Immature natural killer cell (primary cell): ENCODE data around the gene RPS6KA3. TPM values are rescaled to one million over a fixed set of nuclear protein-coding genes. Genes with fewer than 3 reads are reported as not detected.

ENCODE experiments used
- DNase-seq, 3 donors: peaks; one replicate each; pipeline ENCODE4 v3.0.0; 2022; ENCODE audit warnings: mixed read lengths in 1 of 3
- H3K27ac Mint-ChIP-seq, 6 donors: one replicate each; pipeline ENCODE4 v1.8.0; 2020; ENCODE audit warnings: mixed read lengths in 6 of 6, mild to moderate bottlenecking in 5 of 6, inconsistent platforms in 4 of 6, moderate library complexity in 3 of 6
- H3K27me3 Mint-ChIP-seq, 3 donors: one replicate each; pipeline ENCODE4 v1.8.0; 2020 to 2021; ENCODE audit warnings: low read depth in 3 of 3, mild to moderate bottlenecking in 3 of 3, mixed read lengths in 3 of 3, moderate library complexity in 3 of 3, inconsistent platforms in 1 of 3
- H3K36me3 Mint-ChIP-seq, 3 donors: one replicate each; pipeline ENCODE4 v1.8.0; 2020; ENCODE audit warnings: mixed read lengths in 3 of 3, inconsistent platforms in 2 of 3, mild to moderate bottlenecking in 2 of 3
- H3K4me1 Mint-ChIP-seq, 2 donors: one replicate each; pipeline ENCODE4 v1.8.0; 2020; ENCODE audit warnings: inconsistent platforms in 2 of 2, mild to moderate bottlenecking in 2 of 2, mixed read lengths in 2 of 2, moderate library complexity in 1 of 2
- H3K4me3 Mint-ChIP-seq, 5 donors: one replicate each; pipeline ENCODE4 v1.8.0; 2020; ENCODE audit warnings: mild to moderate bottlenecking in 5 of 5, mixed read lengths in 5 of 5, inconsistent platforms in 3 of 5, moderate library complexity in 3 of 5
- H3K9me3 Mint-ChIP-seq, 6 donors: one replicate each; pipeline ENCODE4 v1.8.0; 2020; ENCODE audit warnings: mild to moderate bottlenecking in 6 of 6, mixed read lengths in 6 of 6, inconsistent platforms in 4 of 6, moderate library complexity in 3 of 6
- polyA plus RNA-seq, 3 donors: library from polyadenylated mRNA; unstranded; fragments of 300-500 nt; fragmentation: Illumina TruSeq; gene quantifications; one replicate each; pipeline ENCODE4 v1.2.3, GENCODE V29; 2021

RPS6KA3 gene
- polyA plus RNA-seq, 3 donors from 2014 or later: 16.9 to 38.7 (median 28.4) TPM

- no peak overlapping the region for H3K27ac Mint-ChIP-seq
- peaks cover 0 to 20% (median 1%) of the 10 kb centered on the region in 3 donors for H3K27me3 Mint-ChIP-seq
- H3K4me3 Mint-ChIP-seq: no peak overlapping the region
- H3K36me3 Mint-ChIP-seq: no peaks in the 10 kb centered on the region
- no peaks in the 10 kb centered on the region for H3K4me1 Mint-ChIP-seq
- no peak for DNase-seq
- peaks cover 0 to 2% (median 0%) of the 10 kb centered on the region in 6 donors for H3K9me3 Mint-ChIP-seq
Observed at GRCh38 chrX:20274121-20274520, 7.4 kb upstream of the RPS6KA3 start.

GRCh38 chrX:20271730-20272129 is 5.0 kb upstream of the RPS6KA3 start:
- Mint-ChIP-seq H3K36me3 (no peaks in the 10 kb centered on the region), H3K27ac (no peak overlapping the region)

DNA sequence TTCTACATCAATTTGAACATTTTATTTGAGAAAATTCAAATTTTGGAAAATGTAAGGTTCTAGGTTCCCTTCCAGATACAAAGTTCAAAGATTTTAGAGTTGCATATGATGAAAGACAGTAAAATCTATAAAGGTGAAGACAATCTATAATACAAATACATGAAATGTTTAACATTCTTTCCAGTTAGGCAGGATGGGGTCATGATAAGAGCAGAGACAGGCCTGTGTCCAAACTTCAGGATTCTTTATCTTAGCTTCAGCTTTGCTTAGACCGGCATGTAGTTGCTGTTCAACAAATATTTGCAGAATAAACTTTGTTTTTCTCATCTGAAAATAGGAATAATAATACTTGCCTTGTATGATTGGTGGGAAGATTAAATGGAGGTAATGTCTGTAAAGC is 4.5 kb upstream of the RPS6KA3 start:
- H3K4me1 Mint-ChIP-seq: peaks cover 0 to 3% of the 10 kb centered on the region in 2 donors
- H3K27ac Mint-ChIP-seq: no peak overlapping the region
- no peak for DNase-seq
- H3K4me3 Mint-ChIP-seq: no peak overlapping the region
- H3K9me3 Mint-ChIP-seq: no peaks in the 10 kb centered on the region
- H3K36me3 Mint-ChIP-seq: no peaks in the 10 kb centered on the region
- peaks cover 4 to 9% (median 4%) of the 10 kb centered on the region in 3 donors for H3K27me3 Mint-ChIP-seq

More at GRCh38 chrX:20271730-20272129, 5.0 kb upstream of the RPS6KA3 start:
- no peak overlapping the region for H3K4me3 Mint-ChIP-seq
- DNase-seq: no peak
- peaks cover 3 to 9% (median 4%) of the 10 kb centered on the region in 3 donors for H3K27me3 Mint-ChIP-seq
- no peaks in the 10 kb centered on the region for H3K9me3 Mint-ChIP-seq
- peaks cover 0 to 3% of the 10 kb centered on the region in 2 donors for H3K4me1 Mint-ChIP-seq

DNA sequence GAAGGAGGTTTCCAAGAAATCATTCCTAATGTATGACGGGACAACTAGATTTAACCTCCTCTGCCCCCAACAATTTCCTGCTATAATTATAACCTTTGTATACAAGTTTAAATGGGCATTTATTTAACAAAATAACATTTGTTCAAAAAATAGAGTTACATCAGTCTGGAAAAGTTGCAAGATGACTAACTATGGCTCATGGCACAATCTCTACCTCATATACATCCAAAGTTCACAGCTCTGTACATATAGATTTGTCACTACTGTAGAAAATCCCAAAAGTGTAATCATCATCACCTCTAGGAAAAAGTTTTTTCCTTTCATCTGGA is 3.8 kb upstream of the RPS6KA3 start:
- H3K27me3 Mint-ChIP-seq: peaks cover 4 to 12% (median 5%) of the 10 kb centered on the region in 3 donors

GRCh38 chrX:20269848-20270561 is 3.3 kb upstream of the RPS6KA3 start:
- H3K27ac Mint-ChIP-seq: no peak overlapping the region
- DNase-seq: no peak
- no peaks in the 10 kb centered on the region for H3K36me3 Mint-ChIP-seq
- H3K27me3 Mint-ChIP-seq: peaks cover 5 to 17% (median 9%) of the 10 kb centered on the region in 3 donors
- H3K4me1 Mint-ChIP-seq: peaks cover 4 to 6% of the 10 kb centered on the region in 2 donors
- H3K9me3 Mint-ChIP-seq: no peaks in the 10 kb centered on the region
- no peak overlapping the region for H3K4me3 Mint-ChIP-seq

More for the DNA sequence above, 3.8 kb upstream of the RPS6KA3 start:
- Mint-ChIP-seq H3K9me3 (no peaks in the 10 kb centered on the region), H3K36me3 (no peaks in the 10 kb centered on the region), H3K4me1 (peaks cover 0 to 3% of the 10 kb centered on the region in 2 donors), H3K27ac (no peak overlapping the region), H3K4me3 (no peak overlapping the region)
- no peak for DNase-seq

- no peaks in the 10 kb centered on the region for H3K36me3 Mint-ChIP-seq
Observed at GRCh38 chrX:20267931-20268701, 1.4 kb upstream of the RPS6KA3 start.

GRCh38 chrX:20267607-20267930 is 860 bp upstream of the RPS6KA3 start:
- no peaks in the 10 kb centered on the region for H3K9me3 Mint-ChIP-seq
- no peaks in the 10 kb centered on the region for H3K36me3 Mint-ChIP-seq
- peaks cover 6 to 23% (median 12%) of the 10 kb centered on the region in 3 donors for H3K27me3 Mint-ChIP-seq
- peak overlapping the region; percentile 85 to 91 (median 88) for H3K4me3 Mint-ChIP-seq
- no peak for DNase-seq
- H3K27ac Mint-ChIP-seq: peak overlapping the region; percentile 73 to 94 (median 86)
- H3K4me1 Mint-ChIP-seq: peaks cover 22 to 28% of the 10 kb centered on the region in 2 donors

More at GRCh38 chrX:20267931-20268701, 1.4 kb upstream of the RPS6KA3 start:
- Mint-ChIP-seq H3K27me3 (peaks cover 6 to 23% (median 12%) of the 10 kb centered on the region in 3 donors), H3K4me1 (peaks cover 20 to 23% of the 10 kb centered on the region in 2 donors), H3K27ac (peak overlapping the region in 3 of 6 donors; percentile 36 to 94 (median 81)), H3K4me3 (peak overlapping the region; percentile 85 to 91 (median 88)), H3K9me3 (no peaks in the 10 kb centered on the region)
- DNase-seq: peak in 1 of 3 donors; percentile 10

DNA sequence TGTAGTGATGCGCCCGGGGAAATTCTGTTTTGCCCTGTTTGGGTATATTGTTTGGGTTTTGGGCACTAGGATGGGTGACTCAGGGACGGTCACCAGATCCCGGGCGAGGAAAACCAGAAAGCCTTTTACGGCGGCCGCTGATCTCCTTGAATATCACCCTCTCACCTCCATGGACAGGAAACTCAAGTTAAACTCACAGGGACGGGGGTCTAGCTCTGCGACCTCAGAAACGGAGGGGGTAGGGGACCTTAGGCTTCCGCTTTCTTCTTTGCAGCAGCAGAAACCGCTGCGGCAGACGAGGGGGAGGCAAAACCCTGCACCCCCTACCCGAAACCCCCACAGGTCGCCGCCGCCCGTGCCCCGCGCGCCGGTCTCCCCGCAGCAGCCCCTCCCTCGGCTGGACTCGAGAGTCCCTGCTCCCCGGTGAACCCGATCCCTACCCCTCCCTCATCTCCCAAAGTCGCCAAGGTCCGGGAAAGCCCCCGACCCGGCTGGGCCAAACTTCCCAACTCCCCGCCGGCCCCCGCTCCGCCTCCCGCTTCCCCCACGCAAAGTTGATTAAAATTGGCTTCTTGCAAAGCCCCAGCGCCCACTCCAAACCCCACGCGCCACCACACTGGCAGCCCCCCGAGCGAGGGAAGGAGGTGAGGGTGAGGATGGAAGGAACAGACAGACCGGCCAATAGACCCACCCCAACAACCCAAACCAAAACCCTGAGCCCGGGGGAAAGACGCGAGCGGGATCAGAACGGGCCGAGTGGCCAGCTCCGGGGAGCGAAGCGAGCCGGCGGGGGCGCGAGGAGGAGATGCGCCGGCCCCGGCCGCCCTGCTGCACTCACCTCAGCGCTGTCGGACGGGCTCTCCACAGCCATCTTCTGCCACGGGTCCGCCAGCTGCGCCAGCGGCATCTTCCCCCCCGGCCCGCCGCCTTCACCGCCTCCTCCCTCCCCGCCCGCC is 705 bp downstream of the RPS6KA3 start:
- Mint-ChIP-seq H3K4me1 (peaks cover 31 to 42% of the 10 kb centered on the region in 2 donors), H3K4me3 (peak overlapping the region; percentile 94 to 99 (median 96)), H3K27ac (peak overlapping the region; percentile 90 to 97 (median 96)), H3K27me3 (peaks cover 5 to 20% (median 12%) of the 10 kb centered on the region in 3 donors), H3K9me3 (no peaks in the 10 kb centered on the region), H3K36me3 (no peaks in the 10 kb centered on the region)
- peak; percentile 26 to 44 (median 41) for DNase-seq

DNA sequence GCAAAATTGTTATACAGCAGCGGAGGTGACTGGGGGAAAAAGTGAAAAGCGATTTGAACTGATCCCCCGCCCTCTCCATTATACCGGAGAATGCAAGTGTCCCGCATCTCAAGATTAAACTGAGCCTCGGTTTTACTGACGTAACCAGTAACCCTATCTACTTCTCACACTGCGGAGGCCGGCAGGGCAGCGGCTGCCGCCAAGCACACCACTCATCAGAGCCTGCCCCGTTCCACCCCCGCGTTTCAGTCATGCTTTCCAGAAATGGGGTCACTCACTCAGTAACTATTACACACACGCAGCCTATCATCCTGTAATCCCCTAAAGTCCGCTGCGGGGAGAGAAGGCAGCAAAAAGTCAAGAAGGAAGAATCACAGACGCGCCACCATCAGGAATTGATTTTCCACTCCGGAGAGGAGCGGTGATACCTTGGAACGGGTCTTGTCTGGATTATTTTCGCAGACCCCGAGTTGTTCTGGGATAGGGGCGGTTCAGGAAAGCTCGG is 1.4 kb downstream of the RPS6KA3 start:
- H3K9me3 Mint-ChIP-seq: no peaks in the 10 kb centered on the region
- peak overlapping the region; percentile 90 to 97 (median 96) for H3K27ac Mint-ChIP-seq
- H3K4me3 Mint-ChIP-seq: peak overlapping the region; percentile 94 to 99 (median 96)
- peak; percentile 61 to 72 (median 68) for DNase-seq
- peaks cover 38 to 49% of the 10 kb centered on the region in 2 donors for H3K4me1 Mint-ChIP-seq
- H3K27me3 Mint-ChIP-seq: peaks cover 5 to 20% (median 12%) of the 10 kb centered on the region in 3 donors
- no peaks in the 10 kb centered on the region for H3K36me3 Mint-ChIP-seq

DNA sequence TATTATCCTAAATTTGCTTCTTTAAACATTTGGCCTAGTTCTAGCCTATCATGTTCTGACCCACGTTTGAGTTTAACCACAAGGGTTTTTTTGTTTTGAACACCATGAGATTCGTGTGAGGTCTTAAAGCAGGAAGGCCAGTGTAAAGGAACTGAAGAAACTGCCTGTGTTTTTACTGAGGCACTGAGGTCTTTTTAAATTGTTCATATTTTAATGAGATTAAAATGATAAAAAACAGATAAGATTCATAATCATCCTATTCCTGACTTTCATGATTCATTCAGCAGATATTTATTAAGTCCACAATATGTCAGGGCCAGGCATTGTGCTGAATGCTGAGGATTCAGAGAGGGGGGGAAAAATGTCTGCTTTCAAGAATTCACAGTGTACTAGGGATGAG is 3.2 kb downstream of the RPS6KA3 start:
- DNase-seq: peak; percentile 54 to 69 (median 61)
- H3K36me3 Mint-ChIP-seq: no peaks in the 10 kb centered on the region
- H3K4me3 Mint-ChIP-seq: peak overlapping the region; percentile 48 to 94 (median 67)
- H3K9me3 Mint-ChIP-seq: no peaks in the 10 kb centered on the region
- H3K27me3 Mint-ChIP-seq: peaks cover 5 to 23% (median 12%) of the 10 kb centered on the region in 3 donors
- peak overlapping the region; percentile 81 to 97 (median 88) for H3K27ac Mint-ChIP-seq
- H3K4me1 Mint-ChIP-seq: peaks cover 47 to 67% of the 10 kb centered on the region in 2 donors

GRCh38 chrX:20260885-20261284 is 5.8 kb downstream of the RPS6KA3 start:
- no peak for DNase-seq
- H3K36me3 Mint-ChIP-seq: no peaks in the 10 kb centered on the region
- peaks cover 1 to 17% (median 8%) of the 10 kb centered on the region in 3 donors for H3K27me3 Mint-ChIP-seq
- H3K4me1 Mint-ChIP-seq: peaks cover 54 to 91% of the 10 kb centered on the region in 2 donors
- no peaks in the 10 kb centered on the region for H3K9me3 Mint-ChIP-seq
- no peak overlapping the region for H3K4me3 Mint-ChIP-seq
- H3K27ac Mint-ChIP-seq: peak overlapping the region in 4 of 6 donors; percentile 3 to 78 (median 34)

DNA sequence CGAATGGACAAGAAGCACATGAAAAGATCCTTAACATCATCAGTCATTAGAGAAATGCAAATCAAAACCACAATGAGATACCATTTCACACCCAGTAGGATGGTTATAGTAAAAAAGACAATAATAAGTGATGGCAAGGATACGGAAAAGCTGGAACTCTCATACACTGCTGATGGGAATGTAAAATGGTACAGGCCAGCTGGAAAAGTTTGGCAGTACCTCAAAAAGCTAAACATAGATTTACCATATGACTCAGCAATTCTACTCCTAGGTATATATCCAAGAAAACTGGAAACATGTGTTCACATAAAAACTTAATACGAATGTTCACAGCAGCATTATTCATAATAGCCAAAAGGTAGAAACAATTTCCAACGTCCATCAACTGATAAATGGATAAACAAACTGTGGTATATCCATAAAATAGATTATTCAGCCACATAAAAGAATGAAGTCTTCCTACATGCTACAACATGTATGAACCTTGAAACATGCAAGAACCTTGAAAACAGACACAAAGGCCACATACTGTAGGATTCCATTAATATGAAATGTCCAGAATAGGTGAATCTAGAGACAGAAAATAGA is 11.9 kb downstream of the RPS6KA3 start:
- peak overlapping the region in 4 of 6 donors; percentile 0 to 48 (median 40) for H3K27ac Mint-ChIP-seq
- H3K36me3 Mint-ChIP-seq: peaks cover 0 to 4% (median 0%) of the 10 kb centered on the region in 3 donors
- H3K4me1 Mint-ChIP-seq: peaks cover 42 to 74% of the 10 kb centered on the region in 2 donors
- H3K27me3 Mint-ChIP-seq: peaks cover 0 to 15% (median 1%) of the 10 kb centered on the region in 3 donors
- no peak overlapping the region for H3K4me3 Mint-ChIP-seq
- H3K9me3 Mint-ChIP-seq: no peaks in the 10 kb centered on the region
- DNase-seq: no peak

DNA sequence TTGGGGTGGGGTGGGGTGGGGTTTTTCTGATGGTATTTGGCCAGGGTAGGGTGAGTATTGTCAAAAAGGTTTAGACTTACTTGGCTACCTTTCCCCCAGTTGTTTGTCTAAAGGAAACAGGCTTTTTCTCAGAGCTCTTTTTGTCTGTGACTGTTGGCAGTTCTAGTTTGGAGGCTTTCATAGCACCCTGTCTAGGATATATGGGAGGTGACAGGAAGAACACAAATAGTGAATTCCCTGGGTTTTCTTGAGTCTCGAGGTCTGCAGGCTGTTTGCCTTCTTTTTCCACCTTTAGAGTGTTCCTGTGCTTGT is 13.5 kb downstream of the RPS6KA3 start:
- H3K27me3 Mint-ChIP-seq: peaks cover 0 to 12% (median 1%) of the 10 kb centered on the region in 3 donors
- H3K4me1 Mint-ChIP-seq: peaks cover 41 to 73% of the 10 kb centered on the region in 2 donors
- no peak for DNase-seq

More for the DNA sequence above, 13.5 kb downstream of the RPS6KA3 start:
- H3K4me3 Mint-ChIP-seq: no peak overlapping the region
- peak overlapping the region in 4 of 6 donors; percentile 0 to 60 (median 4) for H3K27ac Mint-ChIP-seq
- H3K36me3 Mint-ChIP-seq: peaks cover 0 to 4% (median 0%) of the 10 kb centered on the region in 3 donors
- no peaks in the 10 kb centered on the region for H3K9me3 Mint-ChIP-seq
